ENCODE data around the gene CAMK2A.

DNA sequence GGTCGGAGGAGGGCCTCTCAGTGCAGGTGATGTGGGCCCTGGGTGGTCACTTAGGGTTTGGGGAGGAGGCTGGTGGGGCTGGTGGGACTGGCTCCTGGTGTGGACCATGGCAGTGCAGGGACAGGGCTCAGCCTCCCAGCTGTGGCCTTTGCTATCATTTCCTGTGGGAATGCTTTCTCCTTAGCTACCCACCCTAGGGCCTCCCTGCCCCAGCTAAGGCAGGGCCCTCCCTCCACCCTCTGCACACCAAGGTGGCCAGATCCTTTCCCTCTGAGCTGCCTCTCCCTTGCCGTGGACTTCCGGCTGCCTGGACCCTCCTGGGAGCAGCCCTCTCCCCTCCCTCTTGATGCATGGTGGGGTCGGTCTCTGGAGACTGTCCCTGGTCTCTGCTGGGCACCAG lies 35.9 kb upstream of the CAMK2A start:
- TF ChIP-seq, protein P1, sequence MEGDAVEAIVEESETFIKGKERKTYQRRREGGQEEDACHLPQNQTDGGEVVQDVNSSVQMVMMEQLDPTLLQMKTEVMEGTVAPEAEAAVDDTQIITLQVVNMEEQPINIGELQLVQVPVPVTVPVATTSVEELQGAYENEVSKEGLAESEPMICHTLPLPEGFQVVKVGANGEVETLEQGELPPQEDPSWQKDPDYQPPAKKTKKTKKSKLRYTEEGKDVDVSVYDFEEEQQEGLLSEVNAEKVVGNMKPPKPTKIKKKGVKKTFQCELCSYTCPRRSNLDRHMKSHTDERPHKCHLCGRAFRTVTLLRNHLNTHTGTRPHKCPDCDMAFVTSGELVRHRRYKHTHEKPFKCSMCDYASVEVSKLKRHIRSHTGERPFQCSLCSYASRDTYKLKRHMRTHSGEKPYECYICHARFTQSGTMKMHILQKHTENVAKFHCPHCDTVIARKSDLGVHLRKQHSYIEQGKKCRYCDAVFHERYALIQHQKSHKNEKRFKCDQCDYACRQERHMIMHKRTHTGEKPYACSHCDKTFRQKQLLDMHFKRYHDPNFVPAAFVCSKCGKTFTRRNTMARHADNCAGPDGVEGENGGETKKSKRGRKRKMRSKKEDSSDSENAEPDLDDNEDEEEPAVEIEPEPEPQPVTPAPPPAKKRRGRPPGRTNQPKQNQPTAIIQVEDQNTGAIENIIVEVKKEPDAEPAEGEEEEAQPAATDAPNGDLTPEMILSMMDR (IDR thresholded peaks at IDR 0.05): no peak
- TF ChIP-seq POLR2A (IDR thresholded peaks at IDR 0.05): no peak
- no peak for TF ChIP-seq POLR2AphosphoS5 (IDR thresholded peaks at IDR 0.05)
